Hematopoietic multipotent progenitor cell treated with erythropoietin and hydrocortisone succinate and interleukin-3 and kit ligand, for 8 days (in vitro differentiated cells): ENCODE results near the gene ACER3.
"Not testable (repeated sequence)": the region's sequence is repeated elsewhere in the genome, so short reads cannot be mapped to it uniquely, and the experiment has no call there.

ENCODE experiments used
- DNase-seq: peaks from one replicate; pipeline ENCODE4 v3.0.0-alpha.2; 2015

ACER3 gene

GRCh38 chr11:77042111-77042726, 181.5 kb downstream of the ACER3 start:
- DNase-seq: no peak

- no peak for DNase-seq
These were observed 183.6 kb downstream of the ACER3 start for GRCh38 chr11:77044356-77044755.

- DNase-seq: no peak
These were observed 184.2 kb downstream of the ACER3 start for GRCh38 chr11:77044886-77045285.

GRCh38 chr11:77046060-77046501, 185.4 kb downstream of the ACER3 start:
- peak; percentile 38 for DNase-seq

- peak; percentile 98 for DNase-seq
These were observed 186.5 kb downstream of the ACER3 start for GRCh38 chr11:77047007-77047927.

- DNase-seq: not testable (repeated sequence)
These were observed 187.3 kb downstream of the ACER3 start for GRCh38 chr11:77047928-77048446.

GRCh38 chr11:77049026-77049425, 188.3 kb downstream of the ACER3 start:
- DNase-seq: peak; percentile 28

- DNase-seq: no peak
These were observed 190.8 kb downstream of the ACER3 start for GRCh38 chr11:77051511-77051910.

- no peak for DNase-seq
These were observed 191.8 kb downstream of the ACER3 start for GRCh38 chr11:77052518-77052917.

- DNase-seq: peak; percentile 69
These were observed 192.7 kb downstream of the ACER3 start for GRCh38 chr11:77053217-77054015.

- peak; percentile 58 for DNase-seq
These were observed 193.4 kb downstream of the ACER3 start for GRCh38 chr11:77054084-77054483.

- DNase-seq: no peak
These were observed 194.4 kb downstream of the ACER3 start for GRCh38 chr11:77055101-77055561.

GRCh38 chr11:77055913-77056312, 195.2 kb downstream of the ACER3 start:
- no peak for DNase-seq

- no peak for DNase-seq
These were observed 196.2 kb downstream of the ACER3 start for GRCh38 chr11:77056814-77057402.

GRCh38 chr11:77057938-77058474, 197.3 kb downstream of the ACER3 start:
- DNase-seq: no peak

- no peak for DNase-seq
These were observed 198.2 kb downstream of the ACER3 start for GRCh38 chr11:77058900-77059299.

GRCh38 chr11:77059806-77060205, 199.1 kb downstream of the ACER3 start:
- DNase-seq: no peak

- DNase-seq: no peak
These were observed 199.5 kb downstream of the ACER3 start for GRCh38 chr11:77060234-77060633.

- DNase-seq: not testable (repeated sequence)
These were observed 200.5 kb downstream of the ACER3 start for GRCh38 chr11:77061258-77061657.

GRCh38 chr11:77062924-77063323, 202.2 kb downstream of the ACER3 start:
- DNase-seq: no peak

- no peak for DNase-seq
These were observed 202.7 kb downstream of the ACER3 start for GRCh38 chr11:77063407-77063806.

GRCh38 chr11:77063861-77064260, 203.1 kb downstream of the ACER3 start:
- no peak for DNase-seq
